Right lobe of liver (tissue), 4 donors: ENCODE data around the gene INPP5A.

Source experiments
- POLR2A ChIP-seq: fragments of 450-650 bp; IDR thresholded peaks from one replicate; pipeline ENCODE4 v1.6.1; 2017; ENCODE audit warnings: antibody characterized with exemption, mild to moderate bottlenecking
- TF ChIP-seq, protein P1 (sequence below), 4 donors: fragments of 200-600 bp in 3 of 4; fragments of 450-650 bp in 1 of 4; IDR thresholded peaks; one replicate each; pipeline versions ENCODE4 v1.5.1 to v1.8.0; 2016 to 2022; ENCODE audit warnings: antibody characterized with exemption in 4 of 4, mild to moderate bottlenecking in 2 of 4
- donor health status: DM: no; HTN: no; CAD: no.
- donor health status: DM: no; HTN: no; CAD: no.
- donor health status: DM: no; HTN: yes; CAD: no.

DNA sequence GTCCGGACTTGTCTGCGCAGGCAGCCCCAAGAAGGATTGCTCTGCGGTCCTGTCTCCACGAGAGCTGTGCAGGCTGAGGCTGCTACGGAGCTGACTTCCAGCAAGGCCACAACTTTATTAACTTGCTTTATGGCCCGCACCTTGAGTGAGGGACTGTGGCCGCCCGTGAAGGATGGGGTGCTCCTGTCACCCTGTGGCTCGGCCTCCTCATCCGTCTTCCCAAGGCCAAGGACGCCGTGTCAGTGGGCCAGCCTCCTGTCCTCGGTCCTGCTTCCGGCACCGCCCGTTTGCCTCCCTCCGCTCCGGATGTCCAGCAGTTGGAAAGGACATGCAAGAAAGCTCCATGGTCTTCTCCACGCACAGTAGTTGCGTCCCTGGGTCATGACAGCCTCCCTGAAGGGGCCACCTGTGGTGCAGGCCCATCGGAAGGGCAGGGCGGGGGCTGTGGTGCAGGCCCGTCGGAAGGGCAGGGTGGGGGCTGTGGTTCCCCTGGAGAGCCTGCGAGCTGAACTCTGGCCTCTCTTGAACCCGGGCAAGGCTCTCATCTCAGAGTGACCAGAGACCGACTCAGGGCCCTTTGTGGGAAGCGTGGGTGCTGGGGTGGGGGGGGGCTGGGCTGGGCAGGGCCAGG, 161.3 kb downstream of the INPP5A start:
- TF ChIP-seq, protein P1, sequence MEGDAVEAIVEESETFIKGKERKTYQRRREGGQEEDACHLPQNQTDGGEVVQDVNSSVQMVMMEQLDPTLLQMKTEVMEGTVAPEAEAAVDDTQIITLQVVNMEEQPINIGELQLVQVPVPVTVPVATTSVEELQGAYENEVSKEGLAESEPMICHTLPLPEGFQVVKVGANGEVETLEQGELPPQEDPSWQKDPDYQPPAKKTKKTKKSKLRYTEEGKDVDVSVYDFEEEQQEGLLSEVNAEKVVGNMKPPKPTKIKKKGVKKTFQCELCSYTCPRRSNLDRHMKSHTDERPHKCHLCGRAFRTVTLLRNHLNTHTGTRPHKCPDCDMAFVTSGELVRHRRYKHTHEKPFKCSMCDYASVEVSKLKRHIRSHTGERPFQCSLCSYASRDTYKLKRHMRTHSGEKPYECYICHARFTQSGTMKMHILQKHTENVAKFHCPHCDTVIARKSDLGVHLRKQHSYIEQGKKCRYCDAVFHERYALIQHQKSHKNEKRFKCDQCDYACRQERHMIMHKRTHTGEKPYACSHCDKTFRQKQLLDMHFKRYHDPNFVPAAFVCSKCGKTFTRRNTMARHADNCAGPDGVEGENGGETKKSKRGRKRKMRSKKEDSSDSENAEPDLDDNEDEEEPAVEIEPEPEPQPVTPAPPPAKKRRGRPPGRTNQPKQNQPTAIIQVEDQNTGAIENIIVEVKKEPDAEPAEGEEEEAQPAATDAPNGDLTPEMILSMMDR (IDR thresholded peaks at IDR 0.05): no peak
- TF ChIP-seq POLR2A: no peak
